ENCODE results near the gene CHERP.

CHERP gene

GRCh38 chr19:16541526-16542044 lies 652 bp downstream of the CHERP start:
- no peak for DNase-seq

GRCh38 chr19:16540948-16541347 lies 1.3 kb downstream of the CHERP start:
- no peak for DNase-seq

GRCh38 chr19:16537111-16537510 lies 5.1 kb downstream of the CHERP start:
- DNase-seq, result no peak

- DNase-seq, result no peak
These were observed 6.1 kb downstream of the CHERP start for GRCh38 chr19:16536130-16536529.

GRCh38 chr19:16535381-16535780 lies 6.9 kb downstream of the CHERP start:
- DNase-seq, result no peak

- no peak for DNase-seq
These were observed 9.6 kb downstream of the CHERP start for GRCh38 chr19:16532440-16533234.

GRCh38 chr19:16531380-16531669 lies 10.9 kb downstream of the CHERP start:
- no peak for DNase-seq

- DNase-seq, result no peak
These were observed 11.5 kb downstream of the CHERP start for GRCh38 chr19:16530540-16531379.

GRCh38 chr19:16529466-16530144 lies 12.6 kb downstream of the CHERP start:
- DNase-seq, result no peak

- no peak for DNase-seq
These were observed 14.2 kb downstream of the CHERP start for GRCh38 chr19:16527971-16528521.

- no peak for DNase-seq
These were observed 14.8 kb downstream of the CHERP start for GRCh38 chr19:16527334-16527935.

- no peak for DNase-seq
These were observed 16.3 kb downstream of the CHERP start for GRCh38 chr19:16525751-16526481.

GRCh38 chr19:16524991-16525734 lies 17.1 kb downstream of the CHERP start:
- DNase-seq, result no peak

- DNase-seq, result no peak
These were observed 19.5 kb downstream of the CHERP start for GRCh38 chr19:16522559-16523377.

- DNase-seq, result no peak
These were observed 20.4 kb downstream of the CHERP start for GRCh38 chr19:16521715-16522289.

GRCh38 chr19:16520986-16521624 lies 21.1 kb downstream of the CHERP start:
- DNase-seq, result no peak

- DNase-seq, result no peak
These were observed 21.9 kb downstream of the CHERP start for GRCh38 chr19:16520074-16520973.

GRCh38 chr19:16519230-16519687 lies 23.0 kb downstream of the CHERP start:
- DNase-seq, result no peak
